OCI-LY1 (cell line): ENCODE results near the gene RPRD2.

Source experiments
- H2AFZ ChIP-seq: fragments of 200-600 bp; sonication (generic), shearing (Covaris generic); 2 replicates; pipeline ENCODE4 v1.6.0; 2014; ENCODE audit warnings: antibody characterized with exemption, mild to moderate bottlenecking, low read length
- H3F3A ChIP-seq: fragments of 200-600 bp; sonication (generic), shearing (Covaris generic); 2 replicates; pipeline ENCODE4 v1.6.0; 2014; ENCODE audit warnings: mild to moderate bottlenecking, antibody characterized with exemption, low read length, moderate library complexity; ENCODE audit not compliant: insufficient read depth
- H3K27ac ChIP-seq: fragments of 200-600 bp; sonication (generic); 2 replicates; pipeline ENCODE4 v1.5.1; 2014; ENCODE audit warnings: low read length, mixed run types, mild to moderate bottlenecking, low read depth; ENCODE audit not compliant: poor library complexity, severe bottlenecking
- H3K27me3 ChIP-seq: fragments of 200-600 bp; sonication (generic); 2 replicates; pipeline ENCODE4 v1.6.0; 2014; ENCODE audit warnings: antibody characterized with exemption, mild to moderate bottlenecking, low read length, moderate library complexity; ENCODE audit not compliant: insufficient read depth
- H3K36me3 ChIP-seq: fragments of 200-600 bp; sonication (generic); 2 replicates; pipeline ENCODE4 v1.6.1; 2014; ENCODE audit warnings: mild to moderate bottlenecking, antibody characterized with exemption, low read length, moderate library complexity, mixed read lengths; ENCODE audit not compliant: insufficient read depth
- H3K4me1 ChIP-seq: fragments of 200-600 bp; sonication (generic); 2 replicates; pipeline ENCODE4 v1.5.1; 2014; ENCODE audit warnings: mild to moderate bottlenecking, low read length, moderate library complexity; ENCODE audit not compliant: insufficient read depth, severe bottlenecking
- H3K4me2 ChIP-seq: fragments of 200-600 bp; sonication (generic), shearing (Covaris generic); 2 replicates; pipeline ENCODE4 v1.6.1; 2014; ENCODE audit warnings: low read length
- H3K4me3 ChIP-seq: fragments of 200-600 bp; sonication (generic); 2 replicates; pipeline ENCODE4 v1.5.1; 2014; ENCODE audit warnings: low read length, low read depth, mild to moderate bottlenecking, mixed read lengths; ENCODE audit not compliant: poor library complexity, severe bottlenecking
- H3K79me2 ChIP-seq: fragments of 200-600 bp; shearing (Covaris generic); 2 replicates; pipeline ENCODE4 v1.6.1; 2016; ENCODE audit warnings: mixed run types, low read length, mixed read lengths; ENCODE audit not compliant: insufficient read depth
- H3K9ac ChIP-seq: fragments of 200-600 bp; sonication (generic), shearing (Covaris generic); 2 replicates; pipeline ENCODE4 v1.6.1; 2014; ENCODE audit warnings: mild to moderate bottlenecking, low read length, mixed read lengths
- H3K9me2 ChIP-seq: fragments of 200-600 bp; sonication (generic), shearing (Covaris generic); 2 replicates; pipeline ENCODE4 v1.6.1; 2014; ENCODE audit warnings: low read depth, mild to moderate bottlenecking, low read length, mixed read lengths
- H3K9me3 ChIP-seq: fragments of 200-600 bp; shearing (Covaris generic); 2 replicates; pipeline ENCODE4 v1.6.1; 2014; ENCODE audit warnings: low read length, mixed read lengths
- H4K20me1 ChIP-seq: fragments of 200-600 bp; sonication (generic), shearing (Covaris generic); 2 replicates; pipeline ENCODE4 v1.6.0; 2016; ENCODE audit warnings: mild to moderate bottlenecking, low read length; ENCODE audit not compliant: insufficient read depth
- EZH2 ChIP-seq: fragments of 200-600 bp; sonication (generic), shearing (Covaris generic); IDR thresholded peaks from 2 replicates; pipeline ENCODE4 v1.8.0; 2017; ENCODE audit warnings: borderline replicate concordance, mixed run types, mild to moderate bottlenecking, antibody characterized with exemption, low read length, moderate library complexity, mixed read lengths
- TF ChIP-seq, protein P1 (sequence below): fragments of 200-600 bp; sonication (generic), shearing (Covaris generic); IDR thresholded peaks from 2 replicates; pipeline ENCODE4 v1.5.1; 2017; ENCODE audit warnings: mild to moderate bottlenecking, antibody characterized with exemption, low read length, moderate library complexity, mixed read lengths

The RPRD2 gene

DNA sequence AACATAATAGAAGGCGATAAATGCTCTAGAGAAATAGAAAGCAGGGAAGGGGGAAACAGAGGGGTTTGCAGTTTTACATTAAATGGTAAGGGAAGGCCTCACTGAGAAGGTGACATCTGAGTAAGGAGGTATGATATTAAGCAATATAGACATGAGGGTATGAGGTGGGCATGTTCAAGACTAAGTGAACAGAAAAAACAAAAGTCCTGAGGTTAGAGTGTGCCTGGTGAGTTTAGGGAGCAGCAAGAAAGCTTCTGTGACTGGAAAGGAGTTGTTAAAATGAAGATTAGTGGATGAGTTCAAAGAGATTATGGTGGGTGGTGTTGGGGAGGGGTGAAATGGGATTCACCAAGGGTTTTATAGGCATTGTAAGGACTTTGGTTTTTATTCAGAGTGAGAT, 8.6 kb downstream of the RPRD2 start:
- no peak overlapping the region for H3K4me2 ChIP-seq
- H3K27me3 ChIP-seq = no peaks in the 10 kb centered on the region
- H3K9ac ChIP-seq = no peak overlapping the region
- H3F3A ChIP-seq = no peaks in the 10 kb centered on the region
- H3K36me3 ChIP-seq = peaks cover 25% of the 10 kb centered on the region
- no peak overlapping the region for H3K4me3 ChIP-seq
- H2AFZ ChIP-seq = no peak overlapping the region
- peaks cover 4% of the 10 kb centered on the region; the same call in 1 of the 2 replicates for H4K20me1 ChIP-seq
- H3K4me1 ChIP-seq = peaks cover 42% of the 10 kb centered on the region
- H3K9me2 ChIP-seq = no peaks in the 10 kb centered on the region
- no peak overlapping the region for H3K27ac ChIP-seq
- TF ChIP-seq EZH2 = no peak
- TF ChIP-seq, protein P1, sequence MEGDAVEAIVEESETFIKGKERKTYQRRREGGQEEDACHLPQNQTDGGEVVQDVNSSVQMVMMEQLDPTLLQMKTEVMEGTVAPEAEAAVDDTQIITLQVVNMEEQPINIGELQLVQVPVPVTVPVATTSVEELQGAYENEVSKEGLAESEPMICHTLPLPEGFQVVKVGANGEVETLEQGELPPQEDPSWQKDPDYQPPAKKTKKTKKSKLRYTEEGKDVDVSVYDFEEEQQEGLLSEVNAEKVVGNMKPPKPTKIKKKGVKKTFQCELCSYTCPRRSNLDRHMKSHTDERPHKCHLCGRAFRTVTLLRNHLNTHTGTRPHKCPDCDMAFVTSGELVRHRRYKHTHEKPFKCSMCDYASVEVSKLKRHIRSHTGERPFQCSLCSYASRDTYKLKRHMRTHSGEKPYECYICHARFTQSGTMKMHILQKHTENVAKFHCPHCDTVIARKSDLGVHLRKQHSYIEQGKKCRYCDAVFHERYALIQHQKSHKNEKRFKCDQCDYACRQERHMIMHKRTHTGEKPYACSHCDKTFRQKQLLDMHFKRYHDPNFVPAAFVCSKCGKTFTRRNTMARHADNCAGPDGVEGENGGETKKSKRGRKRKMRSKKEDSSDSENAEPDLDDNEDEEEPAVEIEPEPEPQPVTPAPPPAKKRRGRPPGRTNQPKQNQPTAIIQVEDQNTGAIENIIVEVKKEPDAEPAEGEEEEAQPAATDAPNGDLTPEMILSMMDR = no peak
- no peaks in the 10 kb centered on the region for H3K9me3 ChIP-seq
- peaks cover 97% of the 10 kb centered on the region for H3K79me2 ChIP-seq

DNA sequence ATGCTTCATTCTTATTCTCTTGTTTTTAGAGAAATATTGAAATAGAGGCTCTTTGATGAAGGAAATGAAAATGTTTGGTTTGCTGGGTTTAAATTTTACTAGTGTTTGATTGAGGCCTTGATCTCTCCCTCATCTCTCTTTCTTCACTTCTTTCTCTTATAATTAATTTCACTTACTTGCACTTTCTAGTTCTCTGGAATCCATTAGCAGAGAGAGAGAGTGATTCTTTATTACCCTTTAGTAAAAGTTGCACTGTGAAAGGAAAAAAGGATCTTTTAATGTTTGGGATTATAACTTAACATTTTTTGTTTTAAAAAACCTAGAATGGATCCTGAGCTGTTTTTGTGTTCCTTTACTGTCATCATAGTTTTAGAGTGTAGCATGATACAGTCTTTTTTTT, 12.2 kb downstream of the RPRD2 start:
- H3F3A ChIP-seq = no peaks in the 10 kb centered on the region
- TF ChIP-seq EZH2 = no peak
- TF ChIP-seq, protein P1 = no peak
- H3K27ac ChIP-seq = no peak overlapping the region
- peaks cover 24% of the 10 kb centered on the region for H3K4me1 ChIP-seq
- H3K79me2 ChIP-seq = peaks cover 100% of the 10 kb centered on the region
- H3K4me3 ChIP-seq = no peak overlapping the region
- H3K9me2 ChIP-seq = no peaks in the 10 kb centered on the region
- peaks cover 15% of the 10 kb centered on the region for H3K36me3 ChIP-seq
- no peak overlapping the region for H3K4me2 ChIP-seq
- no peak overlapping the region for H3K9ac ChIP-seq
- H2AFZ ChIP-seq = no peak overlapping the region
- peaks cover 4% of the 10 kb centered on the region; the same call in 1 of the 2 replicates for H4K20me1 ChIP-seq
- no peaks in the 10 kb centered on the region for H3K9me3 ChIP-seq
- H3K27me3 ChIP-seq = no peaks in the 10 kb centered on the region

DNA sequence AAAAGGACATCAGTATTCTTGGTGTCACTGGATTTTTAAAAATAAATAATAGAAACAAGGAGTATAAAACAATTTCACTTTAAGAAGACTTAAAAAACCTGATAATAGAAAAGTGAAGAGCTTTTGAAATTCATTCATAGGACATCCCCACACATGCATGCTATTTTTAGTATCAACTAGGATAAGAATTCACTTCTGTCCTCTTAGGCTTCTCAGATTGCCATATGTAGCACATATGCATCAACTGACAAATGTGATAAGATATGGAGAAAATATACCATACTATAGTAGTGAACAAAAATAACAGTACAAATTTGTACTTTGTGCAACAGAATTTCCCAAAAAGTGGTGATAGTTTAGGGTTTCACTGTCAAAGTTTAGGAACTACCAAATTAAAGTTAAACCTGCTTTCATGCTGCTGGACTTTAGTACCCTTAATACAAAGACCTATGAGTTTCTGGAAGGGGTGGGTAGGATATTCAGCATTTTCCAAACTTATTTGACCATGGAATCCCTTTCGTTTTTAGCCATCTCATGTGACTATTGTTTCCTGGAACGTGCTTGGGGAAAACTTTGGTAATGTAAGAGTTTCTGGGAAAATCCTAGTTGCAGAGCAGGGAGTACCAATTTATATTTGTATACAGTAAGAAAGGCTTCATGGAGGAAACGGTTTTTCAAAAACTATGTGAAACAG, 19.8 kb downstream of the RPRD2 start:
- H4K20me1 ChIP-seq = no peaks in the 10 kb centered on the region
- H3K4me3 ChIP-seq = no peak overlapping the region
- H3F3A ChIP-seq = no peaks in the 10 kb centered on the region
- TF ChIP-seq, protein P1 = no peak
- no peaks in the 10 kb centered on the region for H3K27me3 ChIP-seq
- no peaks in the 10 kb centered on the region for H3K9me3 ChIP-seq
- no peak overlapping the region for H2AFZ ChIP-seq
- H3K36me3 ChIP-seq = peaks cover 3% of the 10 kb centered on the region; the same call in 1 of the 2 replicates
- H3K4me1 ChIP-seq = peaks cover 12% of the 10 kb centered on the region
- no peak overlapping the region for H3K9ac ChIP-seq
- no peak overlapping the region for H3K4me2 ChIP-seq
- H3K9me2 ChIP-seq = no peaks in the 10 kb centered on the region
- no peak overlapping the region for H3K27ac ChIP-seq
- peaks cover 92% of the 10 kb centered on the region for H3K79me2 ChIP-seq
